Osteocyte (in vitro differentiated cells): ENCODE measurements around the gene MAP3K20. TPM values are rescaled to one million over a fixed set of nuclear protein-coding genes. Genes with fewer than 3 reads are reported as not detected.

ENCODE experiments used
- DNase-seq: peaks from one replicate; pipeline ENCODE4 v3.0.0; 2021; ENCODE audit warnings: mixed read lengths; ENCODE audit not compliant: unreplicated experiment; ENCODE audit errors: extremely low spot score
- H3K27ac Mint-ChIP-seq: one replicate; pipeline ENCODE4 v1.8.0; 2021; ENCODE audit warnings: mild to moderate bottlenecking, mixed read lengths; ENCODE audit not compliant: unreplicated experiment
- H3K27me3 Mint-ChIP-seq: one replicate; pipeline ENCODE4 v1.8.0; 2021; ENCODE audit warnings: mixed read lengths; ENCODE audit not compliant: unreplicated experiment
- H3K36me3 Mint-ChIP-seq: one replicate; pipeline ENCODE4 v1.8.0; 2021; ENCODE audit warnings: mixed read lengths; ENCODE audit not compliant: unreplicated experiment
- H3K4me1 Mint-ChIP-seq: one replicate; pipeline ENCODE4 v1.8.0; 2021; ENCODE audit warnings: mixed read lengths; ENCODE audit not compliant: unreplicated experiment
- H3K4me3 Mint-ChIP-seq: one replicate; pipeline ENCODE4 v1.8.0; 2021; ENCODE audit warnings: mild to moderate bottlenecking, moderate library complexity, mixed read lengths; ENCODE audit not compliant: unreplicated experiment
- H3K9me3 Mint-ChIP-seq: one replicate; pipeline ENCODE4 v1.8.0; 2021; ENCODE audit warnings: mixed read lengths; ENCODE audit not compliant: unreplicated experiment
- total RNA-seq: library from RNA; stranded (reverse); gene quantifications from 2 replicates; pipeline ENCODE4 v1.2.1, GENCODE V29; 2021
- TF ChIP-seq, protein P1 (sequence below): fragments of 200-600 bp; sonication (generic); IDR thresholded peaks from 2 replicates; pipeline ENCODE4 v1.5.0; 2021; ENCODE audit warnings: antibody characterized with exemption, mild to moderate bottlenecking, moderate library complexity

The MAP3K20 gene
- total RNA-seq, 1 donor from 2014 or later, result 57.4 TPM

DNA sequence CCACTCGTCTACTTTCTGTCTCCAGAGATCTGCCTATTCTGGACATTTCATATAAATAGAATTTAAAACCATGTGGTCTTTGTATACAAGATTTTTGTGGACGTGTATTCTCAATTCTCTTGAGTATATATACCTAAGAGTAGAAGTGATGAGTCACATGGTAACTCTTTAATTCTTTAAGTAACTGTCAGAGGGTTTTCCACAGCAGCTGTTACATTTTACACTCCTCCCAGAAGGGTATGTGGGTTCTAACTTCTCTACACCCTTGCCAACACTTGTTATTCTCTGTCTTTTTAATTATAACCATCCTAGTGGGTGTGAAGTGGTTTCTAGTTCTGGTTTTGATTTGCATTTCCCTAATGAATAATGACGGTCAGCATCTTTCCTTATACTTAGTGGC lies 70.9 kb downstream of the MAP3K20 start:
- Mint-ChIP-seq H3K4me1 (peaks cover 31% of the 10 kb centered on the region), H3K9me3 (peaks cover 18% of the 10 kb centered on the region), H3K4me3 (no peak overlapping the region), H3K36me3 (peaks cover 16% of the 10 kb centered on the region), H3K27ac (no peak overlapping the region), H3K27me3 (no peaks in the 10 kb centered on the region)
- TF ChIP-seq, protein P1, sequence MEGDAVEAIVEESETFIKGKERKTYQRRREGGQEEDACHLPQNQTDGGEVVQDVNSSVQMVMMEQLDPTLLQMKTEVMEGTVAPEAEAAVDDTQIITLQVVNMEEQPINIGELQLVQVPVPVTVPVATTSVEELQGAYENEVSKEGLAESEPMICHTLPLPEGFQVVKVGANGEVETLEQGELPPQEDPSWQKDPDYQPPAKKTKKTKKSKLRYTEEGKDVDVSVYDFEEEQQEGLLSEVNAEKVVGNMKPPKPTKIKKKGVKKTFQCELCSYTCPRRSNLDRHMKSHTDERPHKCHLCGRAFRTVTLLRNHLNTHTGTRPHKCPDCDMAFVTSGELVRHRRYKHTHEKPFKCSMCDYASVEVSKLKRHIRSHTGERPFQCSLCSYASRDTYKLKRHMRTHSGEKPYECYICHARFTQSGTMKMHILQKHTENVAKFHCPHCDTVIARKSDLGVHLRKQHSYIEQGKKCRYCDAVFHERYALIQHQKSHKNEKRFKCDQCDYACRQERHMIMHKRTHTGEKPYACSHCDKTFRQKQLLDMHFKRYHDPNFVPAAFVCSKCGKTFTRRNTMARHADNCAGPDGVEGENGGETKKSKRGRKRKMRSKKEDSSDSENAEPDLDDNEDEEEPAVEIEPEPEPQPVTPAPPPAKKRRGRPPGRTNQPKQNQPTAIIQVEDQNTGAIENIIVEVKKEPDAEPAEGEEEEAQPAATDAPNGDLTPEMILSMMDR, result no peak
- DNase-seq, result no peak

- TF ChIP-seq, protein P1, result no peak
- Mint-ChIP-seq H3K36me3 (peaks cover 4% of the 10 kb centered on the region), H3K4me3 (no peak overlapping the region), H3K9me3 (peaks cover 8% of the 10 kb centered on the region), H3K27me3 (no peaks in the 10 kb centered on the region), H3K27ac (peak overlapping the region; percentile 85), H3K4me1 (peaks cover 44% of the 10 kb centered on the region)
- DNase-seq, result no peak
Measured at GRCh38 chr2:173148520-173148919, 72.9 kb downstream of the MAP3K20 start.

DNA sequence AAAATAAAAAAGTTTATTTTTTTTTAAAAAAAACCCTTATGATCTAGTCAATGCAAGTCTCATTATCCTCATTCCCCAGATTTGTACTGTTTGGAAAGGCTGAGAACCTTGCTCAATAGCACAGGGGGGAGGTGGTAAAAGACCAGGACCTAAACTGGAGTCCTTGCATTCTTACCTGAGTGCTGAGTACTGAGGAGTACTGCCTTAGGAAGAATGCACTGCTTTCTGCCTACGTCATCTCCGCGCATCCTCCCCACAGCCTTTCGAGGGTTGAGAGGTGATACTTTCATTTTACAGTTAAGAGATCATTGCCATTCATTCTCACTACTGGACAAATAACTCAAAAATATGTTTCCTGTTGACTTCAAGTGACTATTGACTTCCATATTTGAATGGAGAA lies 73.8 kb downstream of the MAP3K20 start:
- Mint-ChIP-seq H3K4me3 (no peak overlapping the region), H3K36me3 (peaks cover 2% of the 10 kb centered on the region), H3K9me3 (peaks cover 8% of the 10 kb centered on the region), H3K27ac (peak overlapping the region; percentile 12), H3K27me3 (no peaks in the 10 kb centered on the region), H3K4me1 (peaks cover 44% of the 10 kb centered on the region)
- DNase-seq, result no peak
- TF ChIP-seq, protein P1, result no peak

- TF ChIP-seq, protein P1, result no peak
- no peaks in the 10 kb centered on the region for H3K27me3 Mint-ChIP-seq
- no peak overlapping the region for H3K27ac Mint-ChIP-seq
- peaks cover 5% of the 10 kb centered on the region for H3K36me3 Mint-ChIP-seq
- no peak overlapping the region for H3K4me3 Mint-ChIP-seq
- DNase-seq, result no peak
- H3K4me1 Mint-ChIP-seq, result peaks cover 44% of the 10 kb centered on the region
- H3K9me3 Mint-ChIP-seq, result peaks cover 8% of the 10 kb centered on the region
Measured at GRCh38 chr2:173150087-173150486, 74.4 kb downstream of the MAP3K20 start.

GRCh38 chr2:173150963-173151362 lies 75.3 kb downstream of the MAP3K20 start:
- H3K4me1 Mint-ChIP-seq, result peaks cover 44% of the 10 kb centered on the region
- no peaks in the 10 kb centered on the region for H3K27me3 Mint-ChIP-seq
- H3K9me3 Mint-ChIP-seq, result peaks cover 10% of the 10 kb centered on the region
- H3K27ac Mint-ChIP-seq, result peak overlapping the region; percentile 51
- TF ChIP-seq, protein P1, result no peak
- H3K4me3 Mint-ChIP-seq, result no peak overlapping the region
- no peak for DNase-seq
- H3K36me3 Mint-ChIP-seq, result peaks cover 6% of the 10 kb centered on the region
